HCT116 (cell line): ENCODE data around the gene UTF1. TPM values are rescaled to one million over a fixed set of nuclear protein-coding genes. Genes with fewer than 3 reads are reported as not detected.
A peak's percentile ranks its signal among the peaks of the same experiment; 100 is the strongest.

Source experiments
- ATAC-seq: fragments of 200-7000 bp; cut with Tn5 transposase; 2 replicates; pipeline ENCODE4 v1.9.1; 2020; ENCODE audit warnings: mild to moderate bottlenecking, moderate library complexity
- BruUV-seq: library from RNA; stranded (reverse); fragments of 400-500 nt; replicated peaks from 2 replicates; lab custom pipeline; 2021; lab: Mats Ljungman, UMichigan
- CTCF ChIA-PET: fragments of 300-600 bp; sonication (Branson Sonifier 250); formaldehyde crosslinking; loops from one replicate; lab custom pipeline; 2021; ENCODE audit warnings: antibody characterized with exemption; lab: Charles Lee
- POLR2A ChIA-PET: fragments of 300-600, 350-600 bp; sonication (Branson Sonifier 250); formaldehyde crosslinking; loops from one replicate; lab custom pipeline; 2021; ENCODE audit warnings: antibody characterized with exemption; lab: Charles Lee
- RAD21 ChIA-PET, 2 experiments: fragments of 300-600 bp; sonication (Branson Sonifier 250); formaldehyde crosslinking; loops; one replicate each; lab custom pipeline; 2023; ENCODE audit warnings: low total read pairs in 2 of 2; ENCODE audit not compliant: uncharacterized antibody in 2 of 2, unreplicated experiment in 2 of 2, low non-redundant PET in 1 of 2; lab: Charles Lee
- DNase-seq: peaks from one replicate; pipeline ENCODE4 v3.0.0-alpha.2; 2010; ENCODE audit warnings: low read depth, low spot score
- H2AFZ ChIP-seq: fragments of 200-600 bp; shearing (Covaris generic), sonication (generic); 2 replicates; pipeline ENCODE4 v1.6.1; 2017; ENCODE audit warnings: low read depth, mixed run types, mixed read lengths, antibody characterized with exemption, low read length; ENCODE audit not compliant: poor library complexity, severe bottlenecking
- H3K27ac ChIP-seq: 2 replicates; pipeline ENCODE4 v1.5.1; 2012; ENCODE audit warnings: low read depth, low read length
- H3K27me3 ChIP-seq: fragments of 200-600 bp; sonication (generic); 2 replicates; pipeline ENCODE4 v1.6.1; 2016; ENCODE audit warnings: mixed run types, low read length, mixed read lengths; ENCODE audit not compliant: insufficient read depth
- H3K36me3 ChIP-seq, 2 experiments: fragments of 200-500 bp in 1 of 2; fragments of 200-600 bp in 1 of 2; sonication (Bioruptor generic) in 1 of 2; sonication (generic) in 1 of 2; 2 replicates each; pipeline versions ENCODE4 v1.5.1 to v1.6.1; 2014 to 2016; ENCODE audit warnings: low read length in 2 of 2, inconsistent platforms in 1 of 2, mixed read lengths in 1 of 2, mixed run types in 1 of 2; ENCODE audit not compliant: insufficient read depth in 2 of 2, control insufficient read depth in 1 of 2
- H3K4me1 ChIP-seq, 2 experiments: fragments of 200-600 bp in 1 of 2; sonication (generic) in 1 of 2; 2 replicates each; pipeline versions ENCODE4 v1.5.1 to v1.6.1; 2012 to 2017; ENCODE audit warnings: low read length in 2 of 2, inconsistent platforms in 1 of 2, mild to moderate bottlenecking in 1 of 2, mixed read lengths in 1 of 2, mixed run types in 1 of 2, moderate library complexity in 1 of 2; ENCODE audit not compliant: insufficient read depth in 2 of 2, control insufficient read depth in 1 of 2
- H3K4me2 ChIP-seq: fragments of 200-600 bp; sonication (generic); 2 replicates; pipeline ENCODE4 v1.6.1; 2017; ENCODE audit warnings: mixed run types, low read length, mixed read lengths
- H3K4me3 ChIP-seq, 2 experiments: fragments of 200-600 bp in 1 of 2; sonication (generic) in 1 of 2; replicated peaks in 1 of 2; 2 replicates each; pipeline ENCODE4 v1.5.1; 2011 to 2016; ENCODE audit warnings: low read length in 2 of 2, control low read depth in 1 of 2, low read depth in 1 of 2, mild to moderate bottlenecking in 1 of 2, mixed read lengths in 1 of 2, mixed run types in 1 of 2
- H3K79me2 ChIP-seq: fragments of 200-600 bp; sonication (generic); 2 replicates; pipeline ENCODE4 v1.6.1; 2017; ENCODE audit warnings: mild to moderate bottlenecking, mixed run types, low read length, moderate library complexity, mixed read lengths; ENCODE audit not compliant: insufficient read depth
- H3K9ac ChIP-seq: fragments of 200-600 bp; sonication (generic); 2 replicates; pipeline ENCODE4 v1.6.1; 2016; ENCODE audit warnings: low read length, mixed read lengths
- H3K9me2 ChIP-seq: fragments of 200-600 bp; sonication (generic), shearing (Covaris generic); 2 replicates; pipeline ENCODE4 v1.6.1; 2017; ENCODE audit warnings: mixed run types, mild to moderate bottlenecking, moderate library complexity; ENCODE audit not compliant: insufficient read depth
- H3K9me3 ChIP-seq, 2 experiments: fragments of 200-500 bp in 1 of 2; fragments of 200-600 bp in 1 of 2; sonication (Bioruptor generic) in 1 of 2; sonication (generic) in 1 of 2; 2 replicates each; pipeline ENCODE4 v1.6.1; 2014 to 2017; ENCODE audit warnings: low read length in 2 of 2, mixed read lengths in 2 of 2, inconsistent platforms in 1 of 2, low read depth in 1 of 2, mild to moderate bottlenecking in 1 of 2, mixed run types in 1 of 2, moderate library complexity in 1 of 2; ENCODE audit not compliant: control insufficient read depth in 1 of 2, insufficient read depth in 1 of 2
- H4K20me1 ChIP-seq: fragments of 200-600 bp; sonication (generic), shearing (Covaris generic); 2 replicates; pipeline ENCODE4 v1.6.1; 2017; ENCODE audit warnings: mixed run types, mild to moderate bottlenecking, moderate library complexity; ENCODE audit not compliant: insufficient read depth
- CBX3 ChIP-seq: IDR thresholded peaks from 2 replicates; pipeline ENCODE4 v1.6.1; 2012; ENCODE audit warnings: low read depth
- CEBPB ChIP-seq: IDR thresholded peaks from 2 replicates; pipeline ENCODE4 v1.6.1; 2012; ENCODE audit warnings: low read depth
- EGR1 ChIP-seq: IDR thresholded peaks from 2 replicates; pipeline ENCODE4 v1.6.1; 2012; ENCODE audit warnings: low read depth
- ELF1 ChIP-seq: IDR thresholded peaks from 2 replicates; pipeline ENCODE4 v1.6.1; 2012; ENCODE audit warnings: low read depth, borderline replicate concordance
- EZH2phosphoT487 ChIP-seq: fragments of 200-600 bp; IDR thresholded peaks from 2 replicates; pipeline ENCODE4 v1.6.1; 2018; ENCODE audit warnings: antibody characterized with exemption, borderline replicate concordance
- JUND ChIP-seq: IDR thresholded peaks from 2 replicates; pipeline ENCODE4 v1.6.1; 2012
- POLR2A ChIP-seq: IDR thresholded peaks from 2 replicates; pipeline ENCODE4 v1.7.0; 2011; ENCODE audit warnings: borderline replicate concordance; ENCODE audit not compliant: insufficient read depth, insufficient read length; ENCODE audit errors: extremely low read depth
- POLR2AphosphoS5 ChIP-seq: IDR thresholded peaks from 2 replicates; pipeline ENCODE4 v1.6.1; 2011; ENCODE audit warnings: mild to moderate bottlenecking, low read depth, low read length, moderate library complexity
- RAD21 ChIP-seq: IDR thresholded peaks from 2 replicates; pipeline ENCODE4 v1.6.1; 2012; ENCODE audit warnings: low read depth, mild to moderate bottlenecking
- SP1 ChIP-seq: IDR thresholded peaks from 2 replicates; pipeline ENCODE4 v1.6.1; 2012; ENCODE audit warnings: low read depth
- SRF ChIP-seq: IDR thresholded peaks from 2 replicates; pipeline ENCODE4 v1.6.1; 2012; ENCODE audit warnings: low read depth
- TCF7L2 ChIP-seq: IDR thresholded peaks from 2 replicates; pipeline ENCODE4 v1.7.0; 2011; ENCODE audit warnings: borderline replicate concordance, inconsistent platforms; ENCODE audit not compliant: insufficient read depth, insufficient read length; ENCODE audit errors: extremely low read depth
- YY1 ChIP-seq: IDR thresholded peaks from 2 replicates; pipeline ENCODE4 v1.6.1; 2011; ENCODE audit warnings: low read length, low read depth, moderate library complexity, mild to moderate bottlenecking; ENCODE audit not compliant: insufficient replicate concordance; ENCODE audit errors: extremely low read depth
- ZFX ChIP-seq: fragments of 450-650 bp; IDR thresholded peaks from 2 replicates; pipeline ENCODE4 v1.6.1; 2017
- ZNF274 ChIP-seq: fragments of 200-500 bp; sonication (Bioruptor generic); IDR thresholded peaks from 2 replicates; pipeline ENCODE4 v1.6.1; 2014; ENCODE audit warnings: mild to moderate bottlenecking, low read depth, low read length, inconsistent platforms
- intact Hi-C: fragments of 100-400 bp; cut with micrococcal nuclease; formaldehyde crosslinking; loops from 2 replicates; pipeline ENCODE4 v1.10.0; 2022
- total RNA-seq: library from RNA; stranded (reverse); gene quantifications from one replicate; pipeline ENCODE4 v1.2.1, GENCODE V29; 2021; ENCODE audit not compliant: unreplicated experiment
- TF ChIP-seq, protein P1 (sequence below): IDR thresholded peaks from 2 replicates; pipeline ENCODE4 v1.6.1; 2012
- TF ChIP-seq, protein P2 (sequence below), 3 experiments: fragments of 200-600 bp in 1 of 3; sonication (generic) in 1 of 3; IDR thresholded peaks in 2 of 3; conservative IDR thresholded peaks in 1 of 3; 2 replicates each; pipeline ENCODE4 v1.5.1; 2012 to 2017; ENCODE audit warnings: low read depth in 2 of 3, low read length in 2 of 3, antibody characterized with exemption in 1 of 3, borderline replicate concordance in 1 of 3, control low read depth in 1 of 3, mild to moderate bottlenecking in 1 of 3, mixed read lengths in 1 of 3, mixed run types in 1 of 3, moderate library complexity in 1 of 3; ENCODE audit not compliant: insufficient read depth in 1 of 3
- TF ChIP-seq, protein P3 (sequence below): IDR thresholded peaks from 2 replicates; pipeline ENCODE4 v1.6.1; 2012

Gene UTF1
- total RNA-seq, 1 experiment from 2014 or later = not detected

DNA sequence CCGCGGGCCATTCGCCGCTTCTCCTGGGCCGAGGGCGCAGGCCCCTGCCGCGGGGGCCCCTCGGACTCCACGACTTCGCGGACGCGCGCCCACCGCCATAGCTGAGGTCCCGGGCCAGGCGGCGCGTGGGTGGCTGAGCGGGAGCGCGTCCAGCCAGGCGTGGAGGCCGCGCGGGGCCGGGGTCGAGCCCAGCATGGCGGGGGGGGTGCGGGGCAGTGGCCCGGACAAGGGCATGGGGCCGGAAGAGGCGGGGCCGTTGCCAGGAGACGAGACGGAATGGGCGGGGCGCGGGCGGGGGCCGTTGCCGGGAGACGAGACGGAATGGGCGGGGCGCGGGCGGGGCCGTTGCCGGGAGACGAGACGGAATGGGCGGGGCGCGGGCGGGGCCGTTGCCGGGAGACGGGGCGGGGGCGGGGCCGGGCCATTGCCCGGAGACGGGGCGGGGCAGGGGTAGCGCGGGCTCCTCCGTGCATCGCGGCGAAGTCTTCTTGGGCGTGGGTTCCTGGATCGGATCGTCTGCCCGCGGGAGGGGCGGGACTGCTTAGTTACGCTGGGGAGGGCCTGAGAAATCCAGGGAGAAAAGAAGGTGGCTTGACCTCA is 31.8 kb downstream of the UTF1 start:
- Histone ChIP-seq H3K4me2 (peak overlapping the region; percentile 85), H3K79me2 (no peaks in the 10 kb centered on the region), H3K4me3 (peak overlapping the region; percentile 51 to 60), H3K9me3 (no peaks in the 10 kb centered on the region), H2AFZ (no peak overlapping the region), H3K27me3 (no peaks in the 10 kb centered on the region), H3K9me2 (no peaks in the 10 kb centered on the region), H3K4me1 (peaks cover 40 to 54% of the 10 kb centered on the region in 2 experiments), H3K27ac (peak overlapping the region; percentile 95), H3K9ac (peak overlapping the region; percentile 79), H4K20me1 (no peaks in the 10 kb centered on the region), H3K36me3 (no peaks in the 10 kb centered on the region)
- POLR2A ChIA-PET = no interaction called here
- BruUV-seq = no TSS peak
- ATAC-seq = peak; percentile 43
- no peak for DNase-seq
- intact Hi-C loops = no loop called here
- CTCF ChIA-PET = no interaction called here
- RAD21 ChIA-PET = interaction anchor here in 1 of 2 experiments (0.5 kb wide), 1 partner anchor 319 kb away, joined by 3 read pairs; the partner anchor contains the start of gene CFAP46
- TF ChIP-seq TCF7L2 (no peak), EZH2phosphoT487 (no peak), POLR2AphosphoS5 (0 out of 2 replicates have a peak, but pooled peaks have one; percentile 24), CEBPB (no peak), ELF1 (no peak), ZFX (peak; percentile 47; the same call in 1 of the 2 replicates)
- TF ChIP-seq, protein P1, sequence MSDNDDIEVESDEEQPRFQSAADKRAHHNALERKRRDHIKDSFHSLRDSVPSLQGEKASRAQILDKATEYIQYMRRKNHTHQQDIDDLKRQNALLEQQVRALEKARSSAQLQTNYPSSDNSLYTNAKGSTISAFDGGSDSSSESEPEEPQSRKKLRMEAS = peak; percentile 27; the same call in 1 of the 2 replicates

DNA sequence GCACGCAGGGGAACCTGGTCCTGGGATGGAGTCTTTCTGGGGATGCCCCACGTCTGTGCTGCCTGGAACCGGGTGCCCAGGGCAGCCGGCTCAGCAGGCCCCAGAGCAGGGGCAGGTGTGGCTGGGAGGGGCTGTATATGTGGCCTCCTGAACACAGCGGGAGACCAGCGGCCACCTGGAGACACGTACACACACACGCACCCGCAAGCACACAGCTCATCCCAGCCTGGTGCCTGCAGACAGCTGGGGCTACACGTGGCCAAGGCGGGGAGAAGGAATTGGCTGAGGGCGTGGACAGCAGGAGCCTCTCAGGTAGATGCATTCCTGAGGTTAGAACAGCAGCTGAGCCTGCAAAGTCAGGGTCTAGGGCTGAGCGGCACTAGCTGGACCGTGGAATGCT is 32.7 kb downstream of the UTF1 start:
- Histone ChIP-seq H3K9ac (no peak overlapping the region), H3K79me2 (no peaks in the 10 kb centered on the region), H4K20me1 (no peaks in the 10 kb centered on the region), H3K27ac (no peak overlapping the region), H3K9me3 (no peaks in the 10 kb centered on the region), H3K36me3 (no peaks in the 10 kb centered on the region), H3K4me3 (no peak overlapping the region), H3K9me2 (no peaks in the 10 kb centered on the region), H3K27me3 (no peaks in the 10 kb centered on the region), H3K4me2 (no peak overlapping the region), H3K4me1 (peaks cover 33 to 45% of the 10 kb centered on the region in 2 experiments), H2AFZ (no peak overlapping the region)
- no TSS peak for BruUV-seq
- ATAC-seq = no peak
- CTCF ChIA-PET = no interaction called here
- DNase-seq = no peak
- POLR2A ChIA-PET = no interaction called here
- intact Hi-C loops = no loop called here
- RAD21 ChIA-PET = no interaction called here
- no peak for TF ChIP-seq YY1
- TF ChIP-seq EZH2phosphoT487 = no peak
- no peak for TF ChIP-seq EGR1
- TF ChIP-seq JUND = no peak
- TF ChIP-seq, protein P2, sequence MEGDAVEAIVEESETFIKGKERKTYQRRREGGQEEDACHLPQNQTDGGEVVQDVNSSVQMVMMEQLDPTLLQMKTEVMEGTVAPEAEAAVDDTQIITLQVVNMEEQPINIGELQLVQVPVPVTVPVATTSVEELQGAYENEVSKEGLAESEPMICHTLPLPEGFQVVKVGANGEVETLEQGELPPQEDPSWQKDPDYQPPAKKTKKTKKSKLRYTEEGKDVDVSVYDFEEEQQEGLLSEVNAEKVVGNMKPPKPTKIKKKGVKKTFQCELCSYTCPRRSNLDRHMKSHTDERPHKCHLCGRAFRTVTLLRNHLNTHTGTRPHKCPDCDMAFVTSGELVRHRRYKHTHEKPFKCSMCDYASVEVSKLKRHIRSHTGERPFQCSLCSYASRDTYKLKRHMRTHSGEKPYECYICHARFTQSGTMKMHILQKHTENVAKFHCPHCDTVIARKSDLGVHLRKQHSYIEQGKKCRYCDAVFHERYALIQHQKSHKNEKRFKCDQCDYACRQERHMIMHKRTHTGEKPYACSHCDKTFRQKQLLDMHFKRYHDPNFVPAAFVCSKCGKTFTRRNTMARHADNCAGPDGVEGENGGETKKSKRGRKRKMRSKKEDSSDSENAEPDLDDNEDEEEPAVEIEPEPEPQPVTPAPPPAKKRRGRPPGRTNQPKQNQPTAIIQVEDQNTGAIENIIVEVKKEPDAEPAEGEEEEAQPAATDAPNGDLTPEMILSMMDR (IDR thresholded peaks at IDR 0.05 in 2 of 3, conservative IDR thresholded peaks at IDR 0.05 in 1 of 3; ENCODE audit: borderline replicate concordance in 1 of 3, insufficient read depth in 1 of 3, low read depth in 2 of 3, low read length in 2 of 3) = no peak
- TF ChIP-seq, protein P1 = no peak
- TF ChIP-seq RAD21 = no peak
- no peak for TF ChIP-seq POLR2A
- TF ChIP-seq, protein P3, sequence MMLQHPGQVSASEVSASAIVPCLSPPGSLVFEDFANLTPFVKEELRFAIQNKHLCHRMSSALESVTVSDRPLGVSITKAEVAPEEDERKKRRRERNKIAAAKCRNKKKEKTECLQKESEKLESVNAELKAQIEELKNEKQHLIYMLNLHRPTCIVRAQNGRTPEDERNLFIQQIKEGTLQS = no peak
- no peak for TF ChIP-seq SP1
- TF ChIP-seq ZNF274 = no peak
- no peak for TF ChIP-seq CBX3
- TF ChIP-seq SRF = no peak
